Gastroesophageal sphincter (tissue), 3 donors: Measurements from ENCODE around the gene KCNE5.

Experiments
- CTCF ChIP-seq, 4 experiments: fragments of 200-600 bp in 2 of 4; fragments of 450-650 bp in 2 of 4; sonication (generic) in 1 of 4; IDR thresholded peaks; one replicate each; pipeline ENCODE4 v1.5.1; 2017 to 2019; ENCODE audit warnings: antibody characterized with exemption in 4 of 4, mild to moderate bottlenecking in 2 of 4, moderate library complexity in 2 of 4
- EP300 ChIP-seq: sonication (generic); formaldehyde crosslinking; IDR thresholded peaks from one replicate; pipeline ENCODE4 v1.6.1; 2017; ENCODE audit warnings: antibody characterized with exemption, mild to moderate bottlenecking
- POLR2AphosphoS5 ChIP-seq: sonication (generic); formaldehyde crosslinking; IDR thresholded peaks from one replicate; pipeline ENCODE4 v1.6.1; 2017; ENCODE audit warnings: antibody characterized with exemption

DNA sequence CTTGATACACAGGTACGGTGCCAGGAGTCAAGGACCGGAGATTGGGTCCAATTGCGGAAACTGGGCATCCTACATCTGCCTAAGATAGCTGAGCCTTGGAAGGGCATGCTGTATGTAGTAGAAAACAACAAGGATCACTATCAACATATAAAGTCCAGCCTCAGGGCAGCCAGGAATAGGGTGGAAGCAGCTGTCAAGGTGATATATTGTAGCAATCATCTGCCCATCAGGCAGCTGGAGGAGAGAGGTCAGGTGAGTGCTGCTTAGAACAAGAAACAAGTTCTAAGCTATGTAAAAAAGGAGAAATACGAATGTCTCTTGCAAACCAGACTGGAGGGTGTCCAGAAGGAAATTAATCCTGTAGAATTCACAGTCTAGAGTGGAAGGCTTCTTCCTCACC, 34.8 kb downstream of the KCNE5 start:
- no peak for TF ChIP-seq CTCF (IDR thresholded peaks at IDR 0.05)
- no peak for TF ChIP-seq POLR2AphosphoS5
- no peak for TF ChIP-seq EP300
